Measurements from ENCODE around the gene RFX4. TPM values are rescaled to one million over a fixed set of nuclear protein-coding genes. Genes with fewer than 3 reads are reported as not detected.

Gene RFX4
- total and polyA plus RNA-seq, 7 donors: 0.56 TPM; not detected in 6

GRCh38 chr12:106764220-106764619 is 181.4 kb downstream of the RFX4 start:
- Histone ChIP-seq H3K27ac (no peak overlapping the region), H3K4me1 (peaks cover 26% of the 10 kb centered on the region), H3K9me3 (no peaks in the 10 kb centered on the region), H3K4me3 (no peak overlapping the region), H3K27me3 (ENCODE audit: insufficient read depth in 3 of 3, low read length in 2 of 3) (no peaks in the 10 kb centered on the region), H3K36me3 (ENCODE audit: insufficient read depth in 1 of 2, low read depth in 1 of 2) (no peaks in the 10 kb centered on the region)
- no peak for ATAC-seq
- no peak for TF ChIP-seq CTCF (IDR thresholded peaks at IDR 0.05)
- no peak for DNase-seq
- intact Hi-C loops (cut with DNase I): no loop called here

DNA sequence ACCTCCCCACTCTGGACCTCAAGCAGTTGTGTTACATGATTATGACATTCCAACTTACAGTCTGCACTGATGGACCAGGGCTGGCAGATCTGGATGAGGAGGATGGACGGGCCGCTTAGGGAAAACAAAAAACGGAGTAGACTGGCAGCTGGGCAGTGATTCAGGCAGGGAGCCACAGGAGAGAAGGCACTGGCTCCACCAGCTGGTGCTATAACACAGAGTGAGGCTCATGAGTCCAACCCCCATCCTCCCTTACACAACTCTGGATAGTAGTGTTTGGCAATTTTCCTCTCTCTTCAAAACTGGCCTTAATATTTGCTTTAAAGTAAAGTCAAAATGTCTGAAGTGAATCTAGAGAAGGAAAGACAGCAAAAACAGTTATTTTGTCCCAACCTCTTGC is 181.9 kb downstream of the RFX4 start:
- Histone ChIP-seq H3K36me3 (ENCODE audit: insufficient read depth in 1 of 2, low read depth in 1 of 2) (no peaks in the 10 kb centered on the region), H3K4me1 (peaks cover 23% of the 10 kb centered on the region), H3K27me3 (ENCODE audit: insufficient read depth in 3 of 3, low read length in 2 of 3) (no peaks in the 10 kb centered on the region), H3K4me3 (no peak overlapping the region), H3K27ac (no peak overlapping the region), H3K9me3 (no peaks in the 10 kb centered on the region)
- ATAC-seq (peak in 3 of 4 donors; percentile 61 to 71 (median 69)), DNase-seq (no peak)
- WGBS, 3 donors: 42 to 59% (median 53%) methylated on average over 3 of the region's 3 CpGs
- intact Hi-C loops (cut with DNase I): no loop called here
- TF ChIP-seq CTCF (IDR thresholded peaks at IDR 0.05): no peak

DNA sequence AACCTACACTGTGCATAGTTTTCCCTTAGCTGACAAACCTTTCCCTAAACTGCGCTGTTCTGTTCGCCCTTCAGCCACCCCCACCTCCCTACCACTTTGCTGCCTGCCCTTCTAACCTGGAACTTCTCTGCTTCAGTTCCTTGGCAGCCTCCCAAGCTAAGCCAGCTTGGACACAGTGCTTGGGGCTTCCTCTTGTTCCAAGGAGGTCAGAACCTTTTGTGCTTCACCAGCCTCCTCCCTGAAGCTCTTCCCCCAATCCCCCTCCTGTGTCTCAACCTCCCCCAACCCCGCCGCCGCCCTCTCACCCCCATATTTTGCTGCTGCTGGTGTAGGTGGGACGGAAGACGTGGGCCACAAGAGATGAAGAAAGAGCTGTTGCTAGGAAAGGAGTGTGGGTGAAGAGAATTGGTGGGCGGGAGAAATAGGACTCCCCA is 183.6 kb downstream of the RFX4 start:
- no peak for TF ChIP-seq CTCF (IDR thresholded peaks at IDR 0.05)
- peak in 3 of 4 donors; percentile 53 to 80 (median 67) for ATAC-seq
- H3K27me3 ChIP-seq (ENCODE audit: insufficient read depth in 3 of 3, low read length in 2 of 3): no peaks in the 10 kb centered on the region
- 23 to 35% (median 24%) methylated on average over 8 of the region's 8 CpGs for WGBS, 3 donors
- DNase-seq: peak in 1 of 2 donors; percentile 64
- no peak overlapping the region for H3K27ac ChIP-seq
- peaks cover 23% of the 10 kb centered on the region for H3K4me1 ChIP-seq
- no peak overlapping the region for H3K4me3 ChIP-seq
- no peaks in the 10 kb centered on the region for H3K36me3 ChIP-seq (ENCODE audit: insufficient read depth in 1 of 2, low read depth in 1 of 2)
- intact Hi-C loops (cut with DNase I): no loop called here
- no peaks in the 10 kb centered on the region for H3K9me3 ChIP-seq

DNA sequence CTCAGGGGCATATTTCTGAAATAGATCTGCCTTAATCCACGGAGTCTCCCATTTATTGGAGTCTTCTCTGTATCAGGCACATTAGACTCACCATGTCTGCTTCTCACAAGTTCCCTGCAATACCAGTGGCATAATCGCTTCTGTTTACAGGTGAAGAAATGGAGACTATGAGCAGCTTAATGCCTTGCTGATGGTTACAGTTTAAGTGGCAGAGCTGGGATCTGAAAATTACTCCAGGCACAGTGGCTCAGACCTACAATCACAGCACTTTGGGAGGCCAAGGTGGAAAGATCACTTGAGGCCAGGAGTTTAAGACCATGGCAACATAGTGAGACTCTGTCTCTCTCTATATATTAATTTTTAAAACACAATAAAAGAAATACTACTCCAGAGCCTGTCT is 184.4 kb downstream of the RFX4 start:
- peaks cover 23% of the 10 kb centered on the region for H3K4me1 ChIP-seq
- no peak overlapping the region for H3K27ac ChIP-seq
- WGBS, 3 donors: 28 to 59% (median 34%) methylated on average over 2 of the region's 2 CpGs
- TF ChIP-seq CTCF (IDR thresholded peaks at IDR 0.05): no peak
- no peaks in the 10 kb centered on the region for H3K9me3 ChIP-seq
- H3K36me3 ChIP-seq (ENCODE audit: insufficient read depth in 1 of 2, low read depth in 1 of 2): no peaks in the 10 kb centered on the region
- ATAC-seq (peak in 1 of 4 donors; percentile 37), DNase-seq (no peak)
- H3K27me3 ChIP-seq (ENCODE audit: insufficient read depth in 3 of 3, low read length in 2 of 3): no peaks in the 10 kb centered on the region
- intact Hi-C loops (cut with DNase I): no loop called here
- H3K4me3 ChIP-seq: no peak overlapping the region
